Activated CD4-positive, CD25-positive, alpha-beta regulatory T cell treated with anti-CD3 and anti-CD28 coated beads, Interleukin-2, amount 50 U/mL, for 24 hours (primary cell): ENCODE results near the gene RNF14.
A peak's percentile ranks its signal among the peaks of the same experiment; 100 is the strongest.
"Not testable (repeated sequence)": the region's sequence is repeated elsewhere in the genome, so short reads cannot be mapped to it uniquely, and the experiment has no call there.

Source experiments
- ATAC-seq, 2 donors: fragments of 150-1000 bp; cut with Tn5 transposase; one replicate each; pipeline ENCODE4 v1.10.0; 2021; ENCODE audit warnings: mild to moderate bottlenecking in 1 of 2, moderate library complexity in 1 of 2

RNF14 gene

DNA sequence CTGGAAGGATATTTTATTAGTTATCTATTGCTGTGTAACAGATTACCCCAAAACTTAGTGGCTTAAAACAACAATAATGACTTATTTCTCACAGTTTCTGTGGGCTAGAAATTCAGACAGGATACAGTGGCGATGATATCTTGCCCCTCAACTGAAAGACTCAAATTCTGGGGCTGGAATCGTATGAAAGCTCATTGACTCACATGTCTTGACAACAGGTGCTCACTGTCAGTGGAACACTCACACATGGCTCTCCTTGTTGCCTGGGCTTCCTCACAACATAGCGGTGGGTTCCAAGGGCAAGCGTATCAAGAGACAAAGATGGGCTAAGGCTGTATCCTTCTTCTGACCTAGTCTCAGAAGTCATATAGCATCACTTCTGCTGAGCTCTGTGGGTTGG, 47.7 kb downstream of the RNF14 start:
- ATAC-seq, result peak; percentile 62 to 70

DNA sequence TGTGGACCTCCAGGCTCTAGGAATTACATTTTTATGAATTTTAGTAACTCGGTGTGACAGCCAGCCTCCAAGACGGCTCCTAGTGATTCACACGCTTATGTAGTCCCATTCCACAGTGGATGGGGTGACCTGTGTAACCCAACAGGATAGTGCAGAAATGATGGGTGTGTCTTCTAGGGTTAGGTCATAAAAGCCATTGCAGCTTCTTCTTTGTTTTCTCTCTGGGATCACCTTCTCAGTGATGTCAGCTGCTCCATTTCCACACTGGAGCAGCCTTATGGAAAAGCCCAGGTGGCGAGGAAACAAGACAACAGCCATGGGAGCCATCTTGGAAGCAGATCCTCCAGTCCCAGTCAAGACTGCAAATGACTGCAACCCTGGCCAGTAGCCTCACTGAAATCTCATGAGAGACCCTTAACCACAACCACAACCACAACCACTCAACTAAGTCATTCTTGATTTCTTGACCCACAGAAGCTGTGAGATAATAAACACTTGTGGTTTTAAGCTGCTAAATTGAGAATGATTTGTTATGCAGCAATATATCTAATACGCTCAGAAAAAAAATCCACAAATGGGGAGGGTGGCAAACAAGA, 49.0 kb downstream of the RNF14 start:
- ATAC-seq, result no peak

- ATAC-seq, result no peak
These were observed 51.3 kb downstream of the RNF14 start for GRCh38 chr5:142020122-142020659.

DNA sequence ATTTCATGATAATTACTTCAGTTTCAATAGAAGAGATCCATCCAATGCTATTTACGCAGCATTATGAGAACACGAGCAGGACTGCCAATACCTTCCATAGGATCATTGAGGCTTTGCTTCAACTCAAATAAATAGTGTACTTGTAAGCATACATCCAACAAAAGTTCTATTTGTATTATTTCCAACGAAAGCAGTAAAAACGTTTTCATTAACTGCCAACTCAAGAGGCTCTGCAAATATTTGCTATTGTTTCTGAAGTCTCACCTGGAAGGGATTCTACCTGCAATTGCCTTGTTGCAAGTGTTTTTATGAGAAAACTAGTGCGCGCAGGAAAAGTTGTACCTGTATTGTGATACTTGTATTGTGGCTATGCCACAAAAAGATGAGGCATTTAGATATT, 54.9 kb downstream of the RNF14 start:
- no peak for ATAC-seq

GRCh38 chr5:142024771-142025304, 55.9 kb downstream of the RNF14 start:
- ATAC-seq, result peak; percentile 100

GRCh38 chr5:142025637-142026036, 56.7 kb downstream of the RNF14 start:
- no peak for ATAC-seq

- no peak for ATAC-seq
These were observed 63.2 kb downstream of the RNF14 start for GRCh38 chr5:142032150-142032549.

DNA sequence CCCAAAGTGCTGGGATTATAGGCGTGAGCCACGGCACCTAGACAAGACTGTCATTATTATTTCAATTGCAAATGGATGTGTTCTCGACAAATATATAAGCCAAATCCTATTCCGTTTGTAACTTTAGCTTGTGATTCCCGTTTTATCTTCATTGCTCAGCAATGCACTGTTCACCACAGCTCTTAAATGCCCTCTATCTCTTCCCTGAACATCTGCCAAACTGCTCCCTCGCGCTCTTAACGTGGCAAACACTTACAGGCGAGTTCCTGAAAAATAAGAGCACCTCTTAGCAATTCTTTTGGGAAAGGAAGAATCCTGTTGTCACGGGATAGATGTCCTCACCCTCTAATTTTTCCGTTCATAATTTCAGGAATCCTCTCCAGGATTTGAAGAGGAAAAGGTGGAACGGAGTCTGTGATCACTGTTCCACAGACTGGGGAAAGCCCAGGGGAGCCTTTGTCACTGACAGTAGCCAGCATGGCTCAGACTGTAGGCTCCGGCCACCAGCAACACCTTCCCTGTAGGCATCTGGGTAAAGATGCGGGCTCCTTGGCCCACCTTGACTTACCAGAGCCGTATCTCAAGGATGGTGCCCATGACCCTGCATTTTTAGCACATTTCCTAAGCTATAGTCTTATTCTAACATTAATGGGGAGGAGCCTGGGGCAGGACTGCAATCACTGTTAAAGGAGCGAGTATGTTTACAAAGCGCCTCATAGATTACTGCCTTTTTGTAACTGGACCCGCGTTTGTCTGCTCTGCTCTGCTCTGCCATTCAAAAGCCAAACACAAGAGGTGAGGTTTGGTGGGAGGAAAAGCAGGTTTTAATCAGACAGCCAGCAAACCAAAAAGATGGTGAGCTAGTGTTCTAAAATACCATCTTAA, 64.1 kb downstream of the RNF14 start:
- no peak for ATAC-seq

DNA sequence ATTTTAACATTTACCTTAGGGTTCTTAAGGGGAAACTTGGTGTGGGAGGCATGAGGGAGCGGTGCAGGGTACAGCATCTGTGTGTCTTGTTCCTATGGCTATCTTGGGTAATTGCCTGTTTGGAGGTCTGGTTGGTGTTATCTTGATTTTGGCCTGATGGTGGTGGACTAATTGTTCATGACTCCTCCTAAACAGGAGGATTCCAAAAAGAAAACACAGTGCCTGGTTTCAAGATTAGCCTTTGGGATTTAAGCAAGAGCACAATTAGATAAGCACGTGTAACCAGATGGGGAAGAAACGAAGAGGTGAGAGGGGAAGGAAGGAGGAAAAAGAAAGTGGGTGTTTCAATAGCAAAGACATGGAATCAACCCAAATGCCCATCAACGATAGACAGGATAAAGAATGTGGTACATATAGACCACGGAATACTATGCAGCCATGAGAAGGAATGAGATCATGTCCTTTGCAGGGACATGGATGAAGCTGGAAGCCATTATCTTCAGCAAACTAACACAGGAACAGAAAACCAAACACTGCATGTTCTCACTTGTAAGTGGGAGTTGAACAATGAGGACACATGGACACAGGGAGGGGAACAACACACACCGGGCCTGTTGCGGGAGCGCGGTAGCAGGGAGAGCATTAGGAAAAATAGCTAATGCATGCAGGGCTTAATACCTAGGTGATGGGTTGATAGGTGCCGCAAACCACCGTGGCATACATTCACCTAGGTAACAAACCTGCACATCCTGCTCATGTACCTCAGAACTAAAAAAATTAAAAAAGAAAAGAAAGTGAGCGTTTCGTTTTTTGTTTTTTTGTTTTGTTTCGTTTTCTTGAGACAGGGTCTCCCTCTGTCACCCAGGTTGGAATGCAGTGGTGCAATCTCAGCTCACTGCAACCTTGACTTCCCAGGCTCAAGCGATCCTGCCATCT, 65.0 kb downstream of the RNF14 start:
- not testable (repeated sequence) for ATAC-seq

GRCh38 chr5:142034994-142035393, 66.1 kb downstream of the RNF14 start:
- no peak for ATAC-seq

- no peak for ATAC-seq
These were observed 68.0 kb downstream of the RNF14 start for GRCh38 chr5:142036918-142037317.

GRCh38 chr5:142037599-142037998, 68.7 kb downstream of the RNF14 start:
- ATAC-seq, result not testable (repeated sequence)

- ATAC-seq, result no peak
These were observed 69.8 kb downstream of the RNF14 start for GRCh38 chr5:142038735-142039134.
